RWPE1 (cell line): ENCODE measurements around the gene RPS28.
"Not testable (repeated sequence)": the region's sequence is repeated elsewhere in the genome, so short reads cannot be mapped to it uniquely, and the experiment has no call there.

Experiments
- CTCF ChIA-PET: fragments of 350-600 bp; sonication (Branson Sonifier 250); formaldehyde crosslinking; extraction: SDS; loops from one replicate; lab custom pipeline; 2021; lab: Yijun Ruan, JAX
- POLR2A ChIA-PET: fragments of 400-600 bp; formaldehyde crosslinking; extraction: SDS; loops from one replicate; lab custom pipeline; 2020; ENCODE audit warnings: antibody characterized with exemption; ENCODE audit not compliant: low non-redundant PET; lab: Yijun Ruan, JAX
- DNase-seq: peaks from one replicate; pipeline ENCODE4 v3.0.0; 2012; ENCODE audit warnings: low spot score
- H3K27ac ChIP-seq: fragments of 450-650 bp; 2 replicates; pipeline ENCODE4 v1.5.1; 2017
- CTCF ChIP-seq: fragments of 450-650 bp; conservative IDR thresholded peaks from 2 replicates; pipeline ENCODE4 v1.5.1; 2017; ENCODE audit warnings: low read depth, mild to moderate bottlenecking

RPS28 gene

GRCh38 chr19:8321067-8321985, at the start of gene RPS28, which contains the start of gene NDUFA7:
Gene RPS28 (plus strand): TSS chr19:8321496. CDS start chr19:8321531, 35 bp downstream.
Gene NDUFA7 (minus strand): TSS chr19:8321375. CDS start chr19:8321358, 17 bp downstream.
- H3K27ac ChIP-seq = peak within 1 kb of the TSS; percentile 80
- peak; percentile 92 for DNase-seq
- no peak for TF ChIP-seq CTCF
- ChIA-PET POLR2A (interaction anchor here (0.6 kb wide), 2 partner anchors 15 to 129 kb away, joined by 3 to 4 read pairs; no protein-coding TSS in a partner anchor), CTCF (interaction anchor here (0.8 kb wide), 1 partner anchor 377 kb away, joined by 3 read pairs; no protein-coding TSS in a partner anchor)

- H3K27ac ChIP-seq, POLR2A ChIA-PET, CTCF ChIA-PET, DNase-seq: not testable (repeated sequence)
These were observed 44.8 kb upstream of the RPS28 start for GRCh38 chr19:8276508-8276907.

GRCh38 chr19:8291337-8291736, 30.0 kb upstream of the RPS28 start:
- POLR2A ChIA-PET, H3K27ac ChIP-seq, DNase-seq, CTCF ChIA-PET: not testable (repeated sequence)

- CTCF ChIA-PET = interaction anchor here (0.6 kb wide), 1 partner anchor 308 kb away, joined by 3 read pairs; no protein-coding TSS in a partner anchor
- DNase-seq = no peak
These were observed 19.0 kb upstream of the RPS28 start for GRCh38 chr19:8302357-8302691.

GRCh38 chr19:8302734-8303133, 18.6 kb upstream of the RPS28 start:
- TF ChIP-seq CTCF = no peak
- peak overlapping the region; percentile 75; the same call in 1 of the 2 replicates for H3K27ac ChIP-seq
- ChIA-PET CTCF (no interaction called here), POLR2A (no interaction called here)
- DNase-seq = no peak

More at GRCh38 chr19:8302357-8302691, 19.0 kb upstream of the RPS28 start:
- POLR2A ChIA-PET = no interaction called here
- peak overlapping the region; percentile 75; the same call in 1 of the 2 replicates for H3K27ac ChIP-seq
- TF ChIP-seq CTCF = no peak

GRCh38 chr19:8304841-8305621, 16.3 kb upstream of the RPS28 start:
- ChIA-PET CTCF (interaction anchor here (0.6 kb wide), 3 partner anchors 29 to 43 kb away, joined by 3 read pairs; no protein-coding TSS in a partner anchor), POLR2A (no interaction called here)
- TF ChIP-seq CTCF = no peak
- no peak for DNase-seq
- peak overlapping the region; percentile 75 for H3K27ac ChIP-seq

GRCh38 chr19:8305798-8306197, 15.5 kb upstream of the RPS28 start:
- H3K27ac ChIP-seq = peak overlapping the region; percentile 75
- CTCF ChIA-PET = no interaction called here
- POLR2A ChIA-PET = no interaction called here
- no peak for DNase-seq
- no peak for TF ChIP-seq CTCF
